HepG2 (cell line): ENCODE data around the gene FDXR. TPM values are rescaled to one million over a fixed set of nuclear protein-coding genes. Genes with fewer than 3 reads are reported as not detected.

Source experiments
- AGO1 ChIP-seq: fragments of 200-400 bp; formaldehyde crosslinking; IDR thresholded peaks from 2 replicates; pipeline ENCODE4 v1.6.1; 2017; ENCODE audit warnings: mild to moderate bottlenecking, low read depth, low read length, moderate library complexity; ENCODE audit not compliant: poor library complexity, severe bottlenecking
- CHD2 ChIP-seq: IDR thresholded peaks from 2 replicates; pipeline ENCODE4 v1.6.1; 2011; ENCODE audit warnings: low read depth, low read length, improper control_type of control experiment
- JUNB ChIP-seq: sonication (generic); formaldehyde crosslinking; IDR thresholded peaks from 2 replicates; pipeline ENCODE4 v1.8.0; 2022; ENCODE audit warnings: missing genetic modification reagents, mild to moderate bottlenecking, borderline replicate concordance
- KDM3A ChIP-seq: IDR thresholded peaks from 2 replicates; pipeline ENCODE4 v1.6.1; 2018; ENCODE audit warnings: low read depth, missing compliant biosample characterization
- TGIF2 ChIP-seq: IDR thresholded peaks from 2 replicates; pipeline ENCODE4 v1.6.1; 2016; ENCODE audit warnings: control low read depth, missing compliant biosample characterization
- YEATS2 ChIP-seq: sonication (generic); formaldehyde crosslinking; IDR thresholded peaks from 2 replicates; pipeline ENCODE4 v1.4.0; 2020; ENCODE audit warnings: missing genetic modification reagents, borderline replicate concordance
- ZBTB33 ChIP-seq: sonication (generic); formaldehyde crosslinking; IDR thresholded peaks from 2 replicates; pipeline ENCODE4 v1.4.0; 2020; ENCODE audit warnings: missing genetic modification reagents
- ZNF256 ChIP-seq: sonication (generic); formaldehyde crosslinking; conservative IDR thresholded peaks from 2 replicates; pipeline ENCODE4 v1.4.0; 2020; ENCODE audit warnings: missing genetic modification reagents
- ZNF280D ChIP-seq: sonication (generic); formaldehyde crosslinking; IDR thresholded peaks from 2 replicates; pipeline ENCODE4 v1.5.1; 2020; ENCODE audit warnings: mild to moderate bottlenecking, missing genetic modification reagents
- ZNF337 ChIP-seq: sonication (generic); formaldehyde crosslinking; IDR thresholded peaks from 2 replicates; pipeline ENCODE4 v1.5.1; 2020; ENCODE audit warnings: missing genetic modification reagents, low read depth, mild to moderate bottlenecking, borderline replicate concordance
- ZNF512B ChIP-seq: sonication (generic); formaldehyde crosslinking; IDR thresholded peaks from 2 replicates; pipeline ENCODE4 v1.5.1; 2020; ENCODE audit warnings: missing genetic modification reagents, mild to moderate bottlenecking, borderline replicate concordance
- ZNF83 ChIP-seq: sonication (generic); formaldehyde crosslinking; IDR thresholded peaks from 2 replicates; pipeline ENCODE4 v1.4.0; 2020; ENCODE audit warnings: missing genetic modification reagents, mild to moderate bottlenecking, borderline replicate concordance
- polyA plus RNA-seq, 8 experiments: library from polyadenylated mRNA; depleted of rRNA in 3 of 8; stranded (reverse) in 7 of 8; unstranded in 1 of 8; fragments of >200 nt; fragmentation: Illumina TruSeq in 4 of 8; extraction: Trizol in 4 of 8; gene quantifications; 2 replicates each; pipeline versions ENCODE4 v1.2.1 to v1.2.3, GENCODE V29; 2011 to 2016; ENCODE audit warnings: low read depth in 4 of 8, missing spikeins in 1 of 8, mixed read lengths in 1 of 8; ENCODE audit not compliant: insufficient read depth in 1 of 8
- total RNA-seq, 5 experiments: library from RNA; depleted of rRNA; stranded (reverse); fragments of >200 nt; fragmentation: Illumina TruSeq; extraction: Trizol; gene quantifications; 2 replicates each; pipeline ENCODE4 v1.2.3, GENCODE V29; 2016; ENCODE audit warnings: low read depth in 1 of 5
- TF ChIP-seq, protein P1 (sequence below): sonication (generic); formaldehyde crosslinking; IDR thresholded peaks from 2 replicates; pipeline ENCODE4 v1.4.0; 2020; ENCODE audit warnings: missing genetic modification reagents
- TF ChIP-seq, protein P2 (sequence below): sonication (generic); formaldehyde crosslinking; IDR thresholded peaks from 2 replicates; pipeline ENCODE4 v1.5.0; 2020; ENCODE audit warnings: mild to moderate bottlenecking, missing genetic modification reagents, borderline replicate concordance

Gene FDXR
- total and polyA plus RNA-seq, 2 of the 13 experiments (the other 11 are each of a cell fraction or from before 2014, with no cell fraction given), result 23.4 to 116 TPM

DNA sequence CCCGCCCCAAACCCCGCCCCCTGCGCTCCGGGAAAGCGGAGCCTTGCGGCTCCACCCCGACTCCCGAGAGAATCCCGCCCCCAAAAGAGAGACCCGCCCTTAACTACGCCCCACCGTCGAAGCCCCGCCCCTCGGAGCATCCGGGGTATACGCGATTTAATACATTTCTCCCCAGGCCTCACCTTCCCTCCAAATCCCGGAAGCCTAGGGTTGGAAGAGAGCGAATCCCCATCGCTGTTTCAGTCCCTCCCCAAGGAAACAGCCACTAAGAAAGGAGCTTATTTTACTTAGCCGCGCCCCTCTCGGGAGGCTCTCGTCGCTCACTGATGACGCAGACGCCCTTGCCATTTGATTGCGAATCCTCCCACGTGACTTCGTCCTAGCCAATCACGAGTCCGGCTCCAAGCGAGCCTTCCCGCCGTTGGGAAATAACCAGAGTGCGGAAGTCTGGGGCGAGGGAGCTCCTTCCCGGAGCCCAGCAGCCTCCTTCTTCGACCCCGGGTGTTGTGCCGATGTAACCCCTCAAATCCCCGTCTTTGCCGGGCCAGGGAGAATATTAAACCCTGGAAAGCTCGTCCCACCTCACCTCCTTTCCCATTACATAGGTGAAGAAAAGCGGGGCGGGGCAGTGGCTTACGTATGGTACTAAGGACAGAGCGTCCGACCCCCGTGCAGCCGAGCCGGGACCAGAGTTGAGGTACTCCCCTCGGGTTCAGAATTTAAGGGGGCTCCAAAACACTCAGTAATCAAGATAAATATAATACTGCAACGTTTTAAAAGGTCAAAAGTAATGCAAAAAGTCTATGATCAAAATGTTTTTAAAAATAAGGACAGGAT, 461 bp upstream of the FDXR start (continued):
- no peak for TF ChIP-seq ZNF512B
- TF ChIP-seq JUNB (CRISPR knock-in tag), result no peak
- no peak for TF ChIP-seq KDM3A (CRISPR knock-in tag)
- TF ChIP-seq AGO1, result peak; percentile 15
- peak; percentile 8; the same call in 1 of the 2 replicates for TF ChIP-seq ZNF280D
- TF ChIP-seq ZNF83 (CRISPR knock-in tag), result no peak
- no peak; the same call in 1 of the 2 replicates for TF ChIP-seq CHD2
- peak; percentile 21; the same call in 1 of the 2 replicates for TF ChIP-seq ZBTB33 (CRISPR knock-in tag)
- peak; percentile 2 for TF ChIP-seq ZNF337 (CRISPR knock-in tag)
- TF ChIP-seq, protein P1, sequence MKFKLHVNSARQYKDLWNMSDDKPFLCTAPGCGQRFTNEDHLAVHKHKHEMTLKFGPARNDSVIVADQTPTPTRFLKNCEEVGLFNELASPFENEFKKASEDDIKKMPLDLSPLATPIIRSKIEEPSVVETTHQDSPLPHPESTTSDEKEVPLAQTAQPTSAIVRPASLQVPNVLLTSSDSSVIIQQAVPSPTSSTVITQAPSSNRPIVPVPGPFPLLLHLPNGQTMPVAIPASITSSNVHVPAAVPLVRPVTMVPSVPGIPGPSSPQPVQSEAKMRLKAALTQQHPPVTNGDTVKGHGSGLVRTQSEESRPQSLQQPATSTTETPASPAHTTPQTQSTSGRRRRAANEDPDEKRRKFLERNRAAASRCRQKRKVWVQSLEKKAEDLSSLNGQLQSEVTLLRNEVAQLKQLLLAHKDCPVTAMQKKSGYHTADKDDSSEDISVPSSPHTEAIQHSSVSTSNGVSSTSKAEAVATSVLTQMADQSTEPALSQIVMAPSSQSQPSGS, result peak; percentile 33
- TF ChIP-seq YEATS2 (CRISPR knock-in tag), result peak; percentile 96
- no peak for TF ChIP-seq ZNF256
- TF ChIP-seq, protein P2, sequence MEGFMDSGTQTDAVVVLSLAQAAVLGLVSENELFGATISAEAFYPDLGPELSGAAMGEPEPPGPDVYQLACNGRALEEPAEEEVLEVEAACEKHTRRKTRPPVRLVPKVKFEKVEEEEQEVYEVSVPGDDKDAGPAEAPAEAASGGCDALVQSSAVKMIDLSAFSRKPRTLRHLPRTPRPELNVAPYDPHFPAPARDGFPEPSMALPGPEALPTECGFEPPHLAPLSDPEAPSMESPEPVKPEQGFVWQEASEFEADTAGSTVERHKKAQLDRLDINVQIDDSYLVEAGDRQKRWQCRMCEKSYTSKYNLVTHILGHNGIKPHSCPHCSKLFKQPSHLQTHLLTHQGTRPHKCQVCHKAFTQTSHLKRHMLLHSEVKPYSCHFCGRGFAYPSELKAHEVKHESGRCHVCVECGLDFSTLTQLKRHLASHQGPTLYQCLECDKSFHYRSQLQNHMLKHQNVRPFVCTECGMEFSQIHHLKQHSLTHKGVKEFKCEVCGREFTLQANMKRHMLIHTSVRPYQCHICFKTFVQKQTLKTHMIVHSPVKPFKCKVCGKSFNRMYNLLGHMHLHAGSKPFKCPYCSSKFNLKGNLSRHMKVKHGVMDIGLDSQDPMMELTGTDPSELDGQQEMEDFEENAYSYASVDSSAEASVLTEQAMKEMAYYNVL (CRISPR knock-in tag), result no peak
- TF ChIP-seq TGIF2 (CRISPR knock-in tag), result peak; percentile 69; the same call in 1 of the 2 replicates
